HepG2 (cell line): ENCODE data around the gene STH. TPM values are rescaled to one million over a fixed set of nuclear protein-coding genes. Genes with fewer than 3 reads are reported as not detected.
A peak's percentile ranks its signal among the peaks of the same experiment; 100 is the strongest.

Experiments
- GPBP1L1 ChIP-seq: sonication (generic); formaldehyde crosslinking; IDR thresholded peaks from 2 replicates; pipeline ENCODE4 v1.5.0; 2020; ENCODE audit warnings: mild to moderate bottlenecking, missing genetic modification reagents
- KDM6A ChIP-seq: IDR thresholded peaks from 2 replicates; pipeline ENCODE4 v1.6.1; 2016; ENCODE audit warnings: low read depth
- NFE2L1 ChIP-seq: sonication (generic); formaldehyde crosslinking; IDR thresholded peaks from 2 replicates; pipeline ENCODE4 v1.4.0; 2020; ENCODE audit warnings: missing genetic modification reagents, mild to moderate bottlenecking, borderline replicate concordance
- PAX8 ChIP-seq: sonication (generic); formaldehyde crosslinking; IDR thresholded peaks from 2 replicates; pipeline ENCODE4 v1.8.0; 2022; ENCODE audit warnings: mild to moderate bottlenecking, missing genetic modification reagents, borderline replicate concordance
- SKIL ChIP-seq: sonication (generic); formaldehyde crosslinking; IDR thresholded peaks from 2 replicates; pipeline ENCODE4 v1.8.0; 2022; ENCODE audit warnings: missing genetic modification reagents, mild to moderate bottlenecking, moderate library complexity, borderline replicate concordance
- SSRP1 ChIP-seq: IDR thresholded peaks from 2 replicates; pipeline ENCODE4 v1.6.1; 2016; ENCODE audit warnings: control low read depth
- ZNF230 ChIP-seq: sonication (generic); formaldehyde crosslinking; IDR thresholded peaks from 2 replicates; pipeline ENCODE4 v1.4.0; 2020; ENCODE audit warnings: mild to moderate bottlenecking, missing genetic modification reagents
- ZNF333 ChIP-seq: sonication (generic); formaldehyde crosslinking; IDR thresholded peaks from 2 replicates; pipeline ENCODE4 v1.4.0; 2020; ENCODE audit warnings: mild to moderate bottlenecking, missing genetic modification reagents, borderline replicate concordance
- ZNF572 ChIP-seq: sonication (generic); formaldehyde crosslinking; IDR thresholded peaks from 2 replicates; pipeline ENCODE4 v1.5.1; 2020; ENCODE audit warnings: mild to moderate bottlenecking, missing genetic modification reagents
- ZXDC ChIP-seq: sonication (generic); formaldehyde crosslinking; IDR thresholded peaks from 2 replicates; pipeline ENCODE4 v1.5.0; 2020; ENCODE audit warnings: mild to moderate bottlenecking, missing genetic modification reagents
- polyA plus RNA-seq, 8 experiments: library from polyadenylated mRNA; depleted of rRNA in 3 of 8; stranded (reverse) in 7 of 8; unstranded in 1 of 8; fragments of >200 nt; fragmentation: Illumina TruSeq in 4 of 8; extraction: Trizol in 4 of 8; gene quantifications; 2 replicates each; pipeline versions ENCODE4 v1.2.1 to v1.2.3, GENCODE V29; 2011 to 2016; ENCODE audit warnings: low read depth in 4 of 8, missing spikeins in 1 of 8, mixed read lengths in 1 of 8; ENCODE audit not compliant: insufficient read depth in 1 of 8
- total RNA-seq, 5 experiments: library from RNA; depleted of rRNA; stranded (reverse); fragments of >200 nt; fragmentation: Illumina TruSeq; extraction: Trizol; gene quantifications; 2 replicates each; pipeline ENCODE4 v1.2.3, GENCODE V29; 2016; ENCODE audit warnings: low read depth in 1 of 5
- TF ChIP-seq, protein P1 (sequence below): IDR thresholded peaks from 2 replicates; pipeline ENCODE4 v1.6.1; 2012; ENCODE audit warnings: low read length, improper control_type of control experiment
- TF ChIP-seq, protein P2 (sequence below): sonication (generic); formaldehyde crosslinking; IDR thresholded peaks from 2 replicates; pipeline ENCODE4 v1.4.0; 2020; ENCODE audit warnings: missing genetic modification reagents
- TF ChIP-seq, protein P3 (sequence below): fragments of 450-650 bp; IDR thresholded peaks from 2 replicates; pipeline ENCODE4 v1.6.1; 2016
- TF ChIP-seq, protein P4 (sequence below): sonication (generic); formaldehyde crosslinking; IDR thresholded peaks from 2 replicates; pipeline ENCODE4 v1.5.1; 2020; ENCODE audit warnings: mild to moderate bottlenecking, moderate library complexity, missing genetic modification reagents

The STH gene
- total and polyA plus RNA-seq, 2 of the 13 experiments (the other 11 are each of a cell fraction or from before 2014, with no cell fraction given) = not detected

GRCh38 chr17:46012506-46013079 is 13.5 kb downstream of the STH start (continued):
- TF ChIP-seq, protein P1, sequence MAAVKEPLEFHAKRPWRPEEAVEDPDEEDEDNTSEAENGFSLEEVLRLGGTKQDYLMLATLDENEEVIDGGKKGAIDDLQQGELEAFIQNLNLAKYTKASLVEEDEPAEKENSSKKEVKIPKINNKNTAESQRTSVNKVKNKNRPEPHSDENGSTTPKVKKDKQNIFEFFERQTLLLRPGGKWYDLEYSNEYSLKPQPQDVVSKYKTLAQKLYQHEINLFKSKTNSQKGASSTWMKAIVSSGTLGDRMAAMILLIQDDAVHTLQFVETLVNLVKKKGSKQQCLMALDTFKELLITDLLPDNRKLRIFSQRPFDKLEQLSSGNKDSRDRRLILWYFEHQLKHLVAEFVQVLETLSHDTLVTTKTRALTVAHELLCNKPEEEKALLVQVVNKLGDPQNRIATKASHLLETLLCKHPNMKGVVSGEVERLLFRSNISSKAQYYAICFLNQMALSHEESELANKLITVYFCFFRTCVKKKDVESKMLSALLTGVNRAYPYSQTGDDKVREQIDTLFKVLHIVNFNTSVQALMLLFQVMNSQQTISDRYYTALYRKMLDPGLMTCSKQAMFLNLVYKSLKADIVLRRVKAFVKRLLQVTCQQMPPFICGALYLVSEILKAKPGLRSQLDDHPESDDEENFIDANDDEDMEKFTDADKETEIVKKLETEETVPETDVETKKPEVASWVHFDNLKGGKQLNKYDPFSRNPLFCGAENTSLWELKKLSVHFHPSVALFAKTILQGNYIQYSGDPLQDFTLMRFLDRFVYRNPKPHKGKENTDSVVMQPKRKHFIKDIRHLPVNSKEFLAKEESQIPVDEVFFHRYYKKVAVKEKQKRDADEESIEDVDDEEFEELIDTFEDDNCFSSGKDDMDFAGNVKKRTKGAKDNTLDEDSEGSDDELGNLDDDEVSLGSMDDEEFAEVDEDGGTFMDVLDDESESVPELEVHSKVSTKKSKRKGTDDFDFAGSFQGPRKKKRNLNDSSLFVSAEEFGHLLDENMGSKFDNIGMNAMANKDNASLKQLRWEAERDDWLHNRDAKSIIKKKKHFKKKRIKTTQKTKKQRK = no peak
- no peak for TF ChIP-seq ZNF333 (CRISPR knock-in tag)
- no peak for TF ChIP-seq SSRP1 (CRISPR knock-in tag)
- no peak for TF ChIP-seq NFE2L1 (CRISPR knock-in tag)
- TF ChIP-seq ZNF230 = no peak
- no peak for TF ChIP-seq GPBP1L1 (CRISPR knock-in tag)
- TF ChIP-seq KDM6A (CRISPR knock-in tag) = no peak
- TF ChIP-seq, protein P2, sequence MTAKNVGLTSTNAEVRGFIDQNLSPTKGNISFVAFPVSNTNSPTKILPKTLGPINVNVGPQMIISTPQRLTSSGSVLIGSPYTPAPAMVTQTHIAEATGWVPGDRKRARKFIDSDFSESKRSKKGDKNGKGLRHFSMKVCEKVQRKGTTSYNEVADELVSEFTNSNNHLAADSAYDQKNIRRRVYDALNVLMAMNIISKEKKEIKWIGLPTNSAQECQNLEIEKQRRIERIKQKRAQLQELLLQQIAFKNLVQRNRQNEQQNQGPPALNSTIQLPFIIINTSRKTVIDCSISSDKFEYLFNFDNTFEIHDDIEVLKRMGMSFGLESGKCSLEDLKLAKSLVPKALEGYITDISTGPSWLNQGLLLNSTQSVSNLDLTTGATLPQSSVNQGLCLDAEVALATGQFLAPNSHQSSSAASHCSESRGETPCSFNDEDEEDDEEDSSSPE (CRISPR knock-in tag) = no peak
- TF ChIP-seq PAX8 = 0 out of 2 replicates have a peak, but pooled peaks have one; percentile 52
- TF ChIP-seq, protein P3, sequence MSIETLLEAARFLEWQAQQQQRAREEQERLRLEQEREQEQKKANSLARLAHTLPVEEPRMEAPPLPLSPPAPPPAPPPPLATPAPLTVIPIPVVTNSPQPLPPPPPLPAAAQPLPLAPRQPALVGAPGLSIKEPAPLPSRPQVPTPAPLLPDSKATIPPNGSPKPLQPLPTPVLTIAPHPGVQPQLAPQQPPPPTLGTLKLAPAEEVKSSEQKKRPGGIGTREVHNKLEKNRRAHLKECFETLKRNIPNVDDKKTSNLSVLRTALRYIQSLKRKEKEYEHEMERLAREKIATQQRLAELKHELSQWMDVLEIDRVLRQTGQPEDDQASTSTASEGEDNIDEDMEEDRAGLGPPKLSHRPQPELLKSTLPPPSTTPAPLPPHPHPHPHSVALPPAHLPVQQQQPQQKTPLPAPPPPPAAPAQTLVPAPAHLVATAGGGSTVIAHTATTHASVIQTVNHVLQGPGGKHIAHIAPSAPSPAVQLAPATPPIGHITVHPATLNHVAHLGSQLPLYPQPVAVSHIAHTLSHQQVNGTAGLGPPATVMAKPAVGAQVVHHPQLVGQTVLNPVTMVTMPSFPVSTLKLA = 0 out of 2 replicates have a peak, but pooled peaks have one; percentile 7
- TF ChIP-seq, protein P4, sequence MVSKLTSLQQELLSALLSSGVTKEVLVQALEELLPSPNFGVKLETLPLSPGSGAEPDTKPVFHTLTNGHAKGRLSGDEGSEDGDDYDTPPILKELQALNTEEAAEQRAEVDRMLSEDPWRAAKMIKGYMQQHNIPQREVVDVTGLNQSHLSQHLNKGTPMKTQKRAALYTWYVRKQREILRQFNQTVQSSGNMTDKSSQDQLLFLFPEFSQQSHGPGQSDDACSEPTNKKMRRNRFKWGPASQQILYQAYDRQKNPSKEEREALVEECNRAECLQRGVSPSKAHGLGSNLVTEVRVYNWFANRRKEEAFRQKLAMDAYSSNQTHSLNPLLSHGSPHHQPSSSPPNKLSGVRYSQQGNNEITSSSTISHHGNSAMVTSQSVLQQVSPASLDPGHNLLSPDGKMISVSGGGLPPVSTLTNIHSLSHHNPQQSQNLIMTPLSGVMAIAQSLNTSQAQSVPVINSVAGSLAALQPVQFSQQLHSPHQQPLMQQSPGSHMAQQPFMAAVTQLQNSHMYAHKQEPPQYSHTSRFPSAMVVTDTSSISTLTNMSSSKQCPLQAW = no peak
- no peak for TF ChIP-seq ZNF572
- TF ChIP-seq ZXDC (CRISPR knock-in tag) = no peak
- TF ChIP-seq SKIL (CRISPR knock-in tag) = no peak
